Caco-2 (cell line): ENCODE measurements around the gene FBXW4. TPM values are rescaled to one million over a fixed set of nuclear protein-coding genes. Genes with fewer than 3 reads are reported as not detected.

Experiments used
- BruUV-seq: library from RNA; stranded (reverse); fragments of 400-500 nt; replicated peaks from 2 replicates; lab custom pipeline; 2021; lab: Mats Ljungman, UMichigan
- CTCF ChIA-PET: fragments of 300-600 bp; sonication (Branson Sonifier 250); formaldehyde crosslinking; loops from one replicate; lab custom pipeline; 2022; ENCODE audit warnings: antibody characterized with exemption; lab: Charles Lee
- POLR2A ChIA-PET: fragments of 300-600 bp; sonication (Branson Sonifier 250); formaldehyde crosslinking; loops from one replicate; lab custom pipeline; 2022; ENCODE audit warnings: antibody characterized with exemption; lab: Charles Lee
- DNase-seq, 2 experiments: peaks; one replicate each; pipeline versions ENCODE4 v3.0.0 to v3.0.0-alpha.2; 2020 to 2022
- H3K27me3 ChIP-seq: replicated peaks from 2 replicates; pipeline ENCODE4 v1.6.0; 2011; ENCODE audit warnings: low read length; ENCODE audit not compliant: control insufficient read depth, insufficient read depth
- H3K36me3 ChIP-seq: 2 replicates; pipeline ENCODE4 v1.5.1; 2011; ENCODE audit warnings: low read length; ENCODE audit not compliant: control insufficient read depth, insufficient read depth
- H3K4me1 ChIP-seq: fragments of 250-450 bp; sonication (Bioruptor Pico); 2 replicates; pipeline ENCODE4 v1.5.1; 2020; ENCODE audit warnings: mild to moderate bottlenecking
- H3K4me3 ChIP-seq: 2 replicates; pipeline ENCODE4 v1.5.1; 2011; ENCODE audit warnings: low read depth, mild to moderate bottlenecking, control low read depth, low read length
- H3K9me3 ChIP-seq: fragments of 250-450 bp; sonication (Bioruptor Pico); 2 replicates; pipeline ENCODE4 v1.5.1; 2020; ENCODE audit warnings: mild to moderate bottlenecking, moderate library complexity
- H3K27ac Mint-ChIP-seq: one replicate; pipeline ENCODE4 v1.8.0; 2022; ENCODE audit warnings: mixed read lengths; ENCODE audit not compliant: unreplicated experiment
- H3K27me3 Mint-ChIP-seq: one replicate; pipeline ENCODE4 v1.8.0; 2022; ENCODE audit warnings: mixed read lengths; ENCODE audit not compliant: insufficient read depth, unreplicated experiment
- H3K36me3 Mint-ChIP-seq: one replicate; pipeline ENCODE4 v1.8.0; 2022; ENCODE audit warnings: mild to moderate bottlenecking, mixed read lengths; ENCODE audit not compliant: insufficient read depth, unreplicated experiment
- H3K4me1 Mint-ChIP-seq: one replicate; pipeline ENCODE4 v1.8.0; 2022; ENCODE audit warnings: low read depth, mixed read lengths; ENCODE audit not compliant: unreplicated experiment
- H3K4me3 Mint-ChIP-seq: one replicate; pipeline ENCODE4 v1.8.0; 2022; ENCODE audit warnings: mild to moderate bottlenecking, moderate library complexity, mixed read lengths; ENCODE audit not compliant: unreplicated experiment
- H3K9me3 Mint-ChIP-seq: one replicate; pipeline ENCODE4 v1.8.0; 2022; ENCODE audit warnings: mixed read lengths; ENCODE audit not compliant: unreplicated experiment
- CTCF ChIP-seq, 2 experiments: fragments of 200-600 bp in 1 of 2; IDR thresholded peaks; 1 replicate in 1 of 2; 2 replicates in 1 of 2; pipeline versions ENCODE4 v1.5.1 to v1.8.0; 2011 to 2022; ENCODE audit warnings: antibody characterized with exemption in 1 of 2, control low read depth in 1 of 2, inconsistent platforms in 1 of 2, low read depth in 1 of 2, low read length in 1 of 2, mild to moderate bottlenecking in 1 of 2, moderate library complexity in 1 of 2; ENCODE audit not compliant: insufficient read depth in 1 of 2, severe bottlenecking in 1 of 2, unreplicated experiment in 1 of 2
- intact Hi-C: fragments of 100-400 bp; cut with micrococcal nuclease; formaldehyde crosslinking; loops from one replicate; pipeline ENCODE4 v1.10.0; 2022; ENCODE audit not compliant: unreplicated experiment
- microRNA-seq: library from miRNA; unstranded; fragments of <30 nt; microRNA quantifications from one replicate; pipeline ENCODE4 v1.2.0, GENCODE V29; 2022
- total RNA-seq: library from RNA; stranded (reverse); gene quantifications from 2 replicates; pipeline ENCODE4 v1.2.3, GENCODE V29; 2022

FBXW4 gene
- total RNA-seq, 1 experiment from 2014 or later: 44.0 TPM

- H3K9me3 ChIP-seq: no peaks in the 10 kb centered on the region
- H3K36me3 Mint-ChIP-seq: peaks cover 16% of the 10 kb centered on the region
- CTCF ChIA-PET: interaction anchor here (1.0 kb wide), 1 partner anchor 275 kb away, joined by 4 read pairs; no protein-coding TSS in a partner anchor
- H3K27me3 Mint-ChIP-seq: peaks cover 4% of the 10 kb centered on the region
- DNase-seq: no peak
- H3K4me1 ChIP-seq: no peaks in the 10 kb centered on the region
- no peaks in the 10 kb centered on the region for H3K4me1 Mint-ChIP-seq
- POLR2A ChIA-PET: no interaction called here
- intact Hi-C loops: no loop called here
- no peak overlapping the region for H3K4me3 Mint-ChIP-seq
- no peak overlapping the region for H3K4me3 ChIP-seq
- H3K9me3 Mint-ChIP-seq: no peaks in the 10 kb centered on the region
- H3K27ac Mint-ChIP-seq: no peak overlapping the region
- BruUV-seq: no TSS peak
- no peaks in the 10 kb centered on the region for H3K27me3 ChIP-seq
- no peaks in the 10 kb centered on the region for H3K36me3 ChIP-seq
- TF ChIP-seq CTCF (IDR thresholded peaks at IDR 0.05; ENCODE audit: insufficient read depth in 1 of 2, low read depth in 1 of 2, low read length in 1 of 2, severe bottlenecking in 1 of 2, unreplicated experiment in 1 of 2): no peak
Measured at GRCh38 chr10:101563007-101563406, 132.0 kb downstream of the FBXW4 start.

GRCh38 chr10:101562231-101562630 is 132.7 kb downstream of the FBXW4 start:
- Mint-ChIP-seq H3K36me3 (peaks cover 16% of the 10 kb centered on the region), H3K9me3 (no peaks in the 10 kb centered on the region), H3K27ac (no peak overlapping the region), H3K4me1 (no peaks in the 10 kb centered on the region), H3K4me3 (no peak overlapping the region), H3K27me3 (peaks cover 4% of the 10 kb centered on the region)
- TF ChIP-seq CTCF (IDR thresholded peaks at IDR 0.05; ENCODE audit: insufficient read depth in 1 of 2, low read depth in 1 of 2, low read length in 1 of 2, severe bottlenecking in 1 of 2, unreplicated experiment in 1 of 2): no peak
- DNase-seq: no peak
- ChIA-PET POLR2A (no interaction called here), CTCF (no interaction called here)
- Histone ChIP-seq H3K4me3 (no peak overlapping the region), H3K9me3 (no peaks in the 10 kb centered on the region), H3K4me1 (no peaks in the 10 kb centered on the region), H3K36me3 (no peaks in the 10 kb centered on the region), H3K27me3 (no peaks in the 10 kb centered on the region)
- intact Hi-C loops: no loop called here
- no TSS peak for BruUV-seq

- no peaks in the 10 kb centered on the region for H3K27me3 ChIP-seq
- H3K36me3 Mint-ChIP-seq: peaks cover 16% of the 10 kb centered on the region
- no TSS peak for BruUV-seq
- no peaks in the 10 kb centered on the region for H3K4me1 ChIP-seq
- H3K36me3 ChIP-seq: no peaks in the 10 kb centered on the region
- no peaks in the 10 kb centered on the region for H3K9me3 ChIP-seq
- H3K4me1 Mint-ChIP-seq: no peaks in the 10 kb centered on the region
- ChIA-PET POLR2A (no interaction called here), CTCF (no interaction called here)
- TF ChIP-seq CTCF (IDR thresholded peaks at IDR 0.05; ENCODE audit: insufficient read depth in 1 of 2, low read depth in 1 of 2, low read length in 1 of 2, severe bottlenecking in 1 of 2, unreplicated experiment in 1 of 2): no peak
- H3K9me3 Mint-ChIP-seq: no peaks in the 10 kb centered on the region
- peaks cover 3% of the 10 kb centered on the region for H3K27me3 Mint-ChIP-seq
- intact Hi-C loops: no loop called here
- no peak for DNase-seq
- no peak overlapping the region for H3K4me3 Mint-ChIP-seq
- H3K27ac Mint-ChIP-seq: no peak overlapping the region
- no peak overlapping the region for H3K4me3 ChIP-seq
Measured at GRCh38 chr10:101561068-101561915, 133.7 kb downstream of the FBXW4 start.

Small RNAs within 50 kb of the gene (microRNA-seq; reads per million reads assigned to microRNA genes)
- gene MIR3158-1: not detected
- not detected for gene MIR3158-2

Other genes with a start within 250 kb of the FBXW4 start
- 34.7 and 35.5 TPM in 2 replicates for gene POLL, start 106.9 kb downstream of the FBXW4 start, total RNA-seq
- 13.1 and 14.0 TPM in 2 replicates for gene DPCD, start 106.8 kb downstream of the FBXW4 start, total RNA-seq
- 0.68 TPM in 1 of 2 replicates, not detected in the other for gene FGF8, start 80.9 kb upstream of the FBXW4 start, total RNA-seq
- 92.6 and 103 TPM in 2 replicates for gene NPM3, start 88.3 kb upstream of the FBXW4 start, total RNA-seq
- gene OGA, start 123.3 kb upstream of the FBXW4 start, total RNA-seq: 76.9 and 84.3 TPM in 2 replicates
- 5.5 and 6.1 TPM in 2 replicates for gene KCNIP2, start 148.6 kb upstream of the FBXW4 start, total RNA-seq